ENCODE measurements around the gene CHERP.

Gene CHERP

DNA sequence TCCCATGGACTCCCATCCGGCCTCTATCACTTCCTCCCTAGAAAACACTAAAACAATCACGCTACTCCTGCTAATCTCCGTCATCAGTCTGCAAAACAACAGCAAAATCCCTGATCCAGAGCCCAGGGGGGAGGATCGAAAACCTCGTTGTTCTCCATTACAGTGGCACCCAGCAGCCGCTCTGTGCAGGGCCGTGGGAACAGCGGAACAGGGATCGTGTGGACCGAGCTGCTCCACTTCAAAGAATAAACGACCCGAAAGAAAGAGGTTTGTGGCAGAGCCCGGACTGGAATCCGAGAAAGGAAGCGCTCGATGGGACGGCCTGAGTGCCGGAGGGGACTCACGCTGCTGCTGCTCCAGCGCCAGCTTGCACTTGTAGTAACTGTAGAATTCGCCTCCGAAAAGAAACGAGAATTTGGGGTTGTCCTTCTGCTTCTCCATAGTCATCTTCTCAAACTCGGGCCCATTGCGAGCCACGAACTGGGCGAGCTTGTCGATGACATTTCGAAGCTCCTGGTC, 652 bp downstream of the CHERP start:
- FAIRE-seq, result no peak

DNA sequence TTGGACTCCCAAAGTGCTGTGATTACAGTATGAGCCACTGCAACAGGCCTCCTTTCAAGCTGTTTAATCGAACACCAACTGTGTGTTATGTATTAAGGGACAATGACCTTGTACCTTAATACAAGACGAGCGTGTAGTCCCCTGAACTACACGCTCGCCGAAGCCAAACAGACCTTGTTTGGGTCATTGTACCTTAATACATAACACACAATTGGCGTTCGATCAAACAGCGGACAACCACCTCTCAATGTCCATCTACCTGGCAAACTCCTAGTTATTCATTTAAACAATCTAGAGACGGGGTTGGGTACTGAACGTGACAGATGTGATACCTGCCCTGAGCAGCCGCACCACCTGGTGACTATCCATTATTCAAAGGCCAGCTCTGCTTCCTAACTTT, 1.3 kb downstream of the CHERP start:
- FAIRE-seq, result no peak

GRCh38 chr19:16537111-16537510, 5.1 kb downstream of the CHERP start:
- no peak for FAIRE-seq

- FAIRE-seq, result no peak
Observed at GRCh38 chr19:16536130-16536529, 6.1 kb downstream of the CHERP start.

DNA sequence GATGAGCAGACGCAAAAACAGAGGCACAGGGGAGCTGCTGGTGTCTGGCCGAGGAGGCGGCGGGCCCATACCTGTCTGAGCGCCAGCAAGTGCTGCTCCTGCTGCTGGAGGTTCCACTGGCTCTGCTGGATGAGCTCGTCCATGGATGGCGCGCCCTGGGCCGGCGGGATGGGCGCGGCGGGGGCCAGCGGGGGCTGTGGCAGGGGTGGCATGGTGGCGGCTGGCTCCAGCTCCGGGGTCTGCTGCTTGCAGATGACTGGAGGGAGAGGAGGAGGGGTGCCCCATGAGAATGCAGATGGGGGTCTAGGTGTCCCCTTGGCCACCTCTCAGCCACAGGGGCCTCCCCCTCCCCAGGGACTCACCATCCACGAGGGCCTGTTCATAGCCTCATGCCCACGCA, 6.9 kb downstream of the CHERP start:
- no peak for FAIRE-seq

- no peak for FAIRE-seq
Observed at GRCh38 chr19:16532440-16533234, 9.6 kb downstream of the CHERP start.

- FAIRE-seq, result no peak
Observed at GRCh38 chr19:16531380-16531669, 10.9 kb downstream of the CHERP start.

GRCh38 chr19:16530540-16531379, 11.5 kb downstream of the CHERP start:
- FAIRE-seq, result no peak

DNA sequence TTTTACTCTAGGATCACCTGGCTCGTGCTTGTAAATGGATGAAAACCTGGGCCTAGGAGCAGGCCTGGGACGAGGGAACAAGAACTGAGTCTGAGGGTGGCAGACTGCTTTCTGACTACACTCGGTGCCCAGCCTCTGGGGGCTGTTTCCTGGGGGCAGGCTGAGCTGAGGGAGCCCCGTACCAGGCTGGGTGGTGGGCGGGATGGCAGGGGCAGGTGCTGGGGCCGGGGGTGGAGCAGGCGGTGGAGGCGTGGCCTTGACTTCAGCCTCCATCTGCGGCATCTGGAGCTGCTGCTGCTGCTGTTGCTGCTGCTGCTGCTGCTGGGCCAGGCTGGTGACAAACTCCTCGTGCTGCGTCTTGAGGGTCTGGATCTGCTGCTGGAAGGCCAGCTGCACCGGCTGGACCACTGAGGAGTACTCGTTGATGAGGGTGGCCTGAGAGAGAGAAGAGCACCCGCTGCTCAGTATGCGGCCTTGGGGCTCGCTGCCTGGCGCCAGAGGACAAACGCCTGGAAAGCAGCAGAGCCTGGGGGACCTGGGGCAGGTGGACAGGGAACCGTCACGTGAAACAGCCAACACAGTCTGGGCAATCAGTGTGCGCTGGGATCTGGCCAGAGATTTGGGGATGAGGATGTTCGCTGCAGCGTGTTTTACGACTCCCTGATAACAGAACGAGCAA, 12.6 kb downstream of the CHERP start:
- FAIRE-seq, result no peak

DNA sequence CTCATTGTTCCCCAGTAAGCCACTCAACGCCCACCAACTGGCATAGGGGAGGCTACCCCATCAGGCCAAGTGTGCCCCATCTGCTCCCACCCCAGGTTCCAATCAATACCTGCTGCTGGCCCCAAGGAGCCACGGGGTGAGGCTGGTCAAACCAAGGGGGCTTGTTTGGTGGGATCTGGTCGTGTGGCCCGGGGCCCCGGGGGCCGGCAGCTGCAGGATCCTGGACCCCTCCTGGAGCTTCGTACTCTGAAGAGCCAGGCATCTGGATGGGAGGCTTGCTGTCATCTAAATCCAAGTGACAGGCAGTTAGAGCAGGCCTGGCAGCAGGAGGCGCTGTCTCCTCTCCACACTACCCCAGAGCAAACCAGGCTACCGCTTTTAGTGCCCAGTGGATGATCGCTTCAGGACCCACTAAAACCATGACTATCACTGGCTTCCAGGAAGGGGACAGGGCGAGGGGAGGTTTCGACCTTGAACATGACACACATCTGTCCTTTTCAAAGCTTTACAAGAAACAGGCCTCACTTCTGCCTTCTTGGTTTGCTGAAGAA, 14.2 kb downstream of the CHERP start:
- no peak for FAIRE-seq

DNA sequence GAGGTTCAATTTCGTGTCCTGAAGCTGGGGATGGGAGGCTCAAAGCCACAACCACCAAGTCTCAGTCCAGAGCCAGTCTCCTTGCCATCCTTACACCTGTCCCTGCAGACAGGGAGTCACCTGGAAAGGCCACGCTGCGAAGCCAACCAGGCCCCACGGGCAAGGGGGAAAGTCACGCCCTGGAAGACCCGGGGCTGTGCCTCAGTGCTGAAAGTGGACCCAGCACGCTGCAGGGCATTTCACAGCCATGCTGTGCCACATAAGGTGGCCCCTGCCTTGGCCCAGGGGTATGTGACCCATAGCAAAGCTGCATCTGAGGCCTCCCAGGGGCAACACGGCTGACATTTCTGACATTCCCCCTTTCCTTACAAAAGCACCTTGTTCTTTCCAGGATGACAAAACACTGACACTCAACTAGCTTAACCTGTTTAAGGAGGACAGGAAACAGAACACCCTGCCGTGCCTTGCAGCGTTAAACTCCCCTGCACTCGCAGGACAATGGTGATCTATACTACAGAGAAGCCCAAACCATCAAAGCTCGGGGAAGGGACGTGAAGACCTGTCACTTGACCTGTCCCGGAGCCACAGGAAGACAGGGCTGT, 14.8 kb downstream of the CHERP start:
- FAIRE-seq, result no peak

DNA sequence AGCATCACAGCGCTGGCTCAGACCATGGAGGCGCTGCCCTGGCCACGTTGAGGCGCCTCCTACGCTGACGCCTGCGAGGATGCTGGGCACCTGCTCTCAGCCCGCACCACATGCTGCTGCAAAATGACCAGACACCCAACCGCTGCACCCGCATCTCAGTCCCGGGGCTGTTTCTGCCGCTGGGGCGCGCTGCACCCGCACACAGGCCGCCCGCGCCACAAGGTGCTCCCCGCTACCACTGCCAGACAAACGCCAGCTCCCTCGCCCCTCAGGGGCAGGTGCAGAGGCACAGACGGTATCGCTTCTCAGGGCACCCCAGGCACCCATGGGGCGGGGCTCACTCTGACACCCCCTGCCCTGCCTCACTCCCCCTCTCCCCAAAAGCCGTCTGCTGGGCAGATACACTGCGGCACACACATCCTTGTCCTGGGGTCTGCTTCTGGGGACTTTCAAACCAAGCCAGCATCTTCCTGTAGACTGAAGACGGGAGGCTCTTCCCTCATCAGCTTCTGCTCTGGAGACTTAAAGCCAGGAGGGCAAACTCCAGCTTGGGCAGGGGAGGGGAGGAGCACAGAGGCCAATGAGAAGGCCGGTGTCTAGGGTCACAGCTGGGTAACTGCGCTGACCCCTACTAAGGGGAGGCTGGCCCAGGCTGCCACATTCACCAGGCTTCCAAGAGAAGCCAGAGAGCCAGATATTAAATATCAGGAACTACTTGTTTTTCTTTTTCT, 16.3 kb downstream of the CHERP start:
- FAIRE-seq, result no peak

GRCh38 chr19:16524991-16525734, 17.1 kb downstream of the CHERP start:
- FAIRE-seq, result no peak

DNA sequence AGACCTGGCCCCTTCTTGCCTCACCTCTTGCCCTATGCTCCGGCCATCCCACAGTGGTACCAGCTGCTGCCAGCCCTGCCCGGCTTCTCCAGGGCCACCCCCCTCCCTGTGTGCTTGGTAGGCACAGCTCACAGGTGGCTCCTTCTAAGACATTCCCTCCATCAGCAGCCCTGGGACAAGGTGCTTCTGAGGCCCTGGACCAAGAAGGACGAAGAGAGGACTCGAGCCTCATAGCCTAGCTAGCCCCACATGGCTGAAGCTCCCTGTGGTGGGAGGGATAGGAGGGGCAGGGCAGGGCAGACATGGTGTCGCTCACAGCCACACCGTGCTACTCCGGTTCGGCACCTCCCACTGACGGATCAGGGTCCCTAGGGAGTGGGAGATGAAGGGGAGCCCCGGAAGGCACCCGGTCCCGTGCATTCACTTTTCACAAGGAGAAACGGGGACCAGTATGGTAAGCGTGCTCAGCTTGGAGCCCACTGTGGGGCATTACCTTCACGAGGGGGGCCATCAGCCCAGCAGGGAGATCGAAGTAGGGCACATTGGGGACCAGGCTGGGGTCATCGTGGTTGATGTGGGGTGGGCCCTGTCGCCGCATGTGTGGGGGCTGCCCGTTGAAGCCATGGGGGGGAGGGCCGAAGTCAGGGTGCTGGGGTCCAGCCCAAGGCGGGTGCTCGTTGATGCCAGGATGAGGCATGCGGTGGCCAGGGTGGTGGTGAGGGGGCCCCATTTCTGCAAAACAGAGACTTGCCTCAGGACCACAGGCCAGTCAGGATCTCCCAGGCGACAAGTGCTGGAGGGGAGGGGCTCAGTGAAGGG, 19.5 kb downstream of the CHERP start:
- no peak for FAIRE-seq

DNA sequence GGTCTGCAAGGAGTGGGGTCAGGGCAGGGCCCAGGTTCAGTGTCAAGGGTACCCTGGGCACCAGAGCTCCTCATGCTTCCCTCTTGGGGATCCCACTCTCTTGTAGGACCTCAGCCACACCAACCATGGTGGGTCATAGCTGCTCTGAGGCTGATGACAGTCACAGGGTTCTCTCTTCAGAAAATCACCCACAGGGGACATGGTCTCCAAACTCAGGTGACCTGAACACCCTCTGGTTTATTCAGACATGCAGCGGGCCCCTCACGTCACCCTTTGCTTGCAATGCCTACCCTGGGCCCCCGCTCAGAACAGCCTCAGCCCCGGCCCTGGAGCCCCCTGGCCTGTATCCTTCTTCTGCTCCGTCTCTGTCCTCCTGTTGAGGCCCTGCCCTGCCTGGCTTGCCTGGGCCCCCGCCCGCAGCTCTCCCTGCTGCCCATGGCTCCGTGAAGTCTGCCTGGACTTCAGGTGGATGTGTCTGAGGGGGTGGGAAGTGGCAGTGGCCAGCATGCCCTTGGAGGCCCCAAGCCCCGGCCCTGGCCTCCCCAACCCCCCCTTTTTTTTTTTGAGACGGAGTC, 20.4 kb downstream of the CHERP start:
- no peak for FAIRE-seq

GRCh38 chr19:16520986-16521624, 21.1 kb downstream of the CHERP start:
- FAIRE-seq, result no peak

DNA sequence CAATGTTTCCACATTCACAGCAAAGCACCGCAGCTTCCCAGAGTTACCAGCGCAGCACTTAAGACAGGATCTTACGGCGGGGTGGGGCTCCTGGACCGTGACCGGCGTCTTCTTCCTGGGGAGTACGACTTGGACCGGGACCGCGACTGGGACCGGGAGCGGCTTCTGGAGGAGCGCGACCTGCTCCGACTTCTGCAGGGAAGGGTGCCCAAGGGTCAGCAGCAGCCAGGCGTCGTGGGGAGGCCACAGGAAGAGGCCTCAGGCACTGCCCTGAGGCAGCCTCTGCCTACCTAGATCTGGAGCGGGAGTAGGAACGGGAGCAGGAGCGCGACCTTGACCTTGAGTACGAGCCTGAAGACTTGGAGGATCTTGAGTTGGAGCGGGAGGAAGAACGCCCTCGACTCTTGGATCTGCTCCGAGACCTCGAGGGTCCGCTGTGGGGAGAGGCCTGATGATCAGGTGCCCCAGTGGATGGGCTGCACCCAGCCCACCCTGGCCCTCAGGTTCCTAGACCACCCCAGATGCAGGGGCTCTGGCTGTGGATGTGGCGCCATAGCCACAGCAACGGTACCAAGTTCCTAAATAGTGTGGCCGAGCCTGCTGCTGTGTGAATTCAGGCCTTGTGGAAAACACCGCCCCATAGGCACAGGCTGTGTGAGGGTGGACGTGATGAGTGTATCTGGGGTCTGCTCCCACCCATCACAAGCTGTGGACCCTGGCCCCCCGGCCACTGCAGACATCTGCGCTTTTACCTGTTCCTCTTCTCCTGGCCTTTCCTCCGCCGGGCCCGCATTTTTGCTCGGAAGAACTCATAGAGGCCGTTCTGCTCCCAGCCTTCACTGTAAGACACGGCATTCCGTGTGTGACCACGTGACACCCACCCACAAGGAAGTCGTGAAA, 21.9 kb downstream of the CHERP start:
- FAIRE-seq, result no peak

GRCh38 chr19:16519230-16519687, 23.0 kb downstream of the CHERP start:
- no peak for FAIRE-seq
